HEK293 (cell line): ENCODE results near the gene C16orf78.

Experiments
- ATF2 ChIP-seq: fragments of 450-650 bp; formaldehyde crosslinking; IDR thresholded peaks from 2 replicates; pipeline ENCODE4 v1.5.1; 2016; ENCODE audit warnings: missing biosample characterization, missing genetic modification characterization, low read depth
- CTCF ChIP-seq: fragments of 450-650 bp; formaldehyde crosslinking; IDR thresholded peaks from 2 replicates; pipeline ENCODE4 v1.5.1; 2016; ENCODE audit warnings: missing biosample characterization, missing genetic modification characterization
- KLF16 ChIP-seq: fragments of 450-650 bp; formaldehyde crosslinking; IDR thresholded peaks from 2 replicates; pipeline ENCODE4 v1.5.1; 2017; ENCODE audit warnings: missing biosample characterization, missing genetic modification characterization
- REST ChIP-seq: fragments of 450-650 bp; formaldehyde crosslinking; IDR thresholded peaks from 2 replicates; pipeline ENCODE4 v1.5.1; 2016; ENCODE audit warnings: missing biosample characterization, missing genetic modification characterization
- YY1 ChIP-seq: fragments of 450-650 bp; formaldehyde crosslinking; IDR thresholded peaks from 2 replicates; pipeline ENCODE4 v1.5.1; 2018; ENCODE audit warnings: missing biosample characterization, missing genetic modification characterization
- ZNF114 ChIP-seq: fragments of 450-650 bp; formaldehyde crosslinking; IDR thresholded peaks from 2 replicates; pipeline ENCODE4 v1.5.0; 2017; ENCODE audit warnings: missing biosample characterization, missing genetic modification characterization
- ZNF146 ChIP-seq: fragments of 450-650 bp; formaldehyde crosslinking; IDR thresholded peaks from 2 replicates; pipeline ENCODE4 v1.5.1; 2016; ENCODE audit warnings: missing biosample characterization, missing genetic modification characterization
- ZNF354C ChIP-seq: fragments of 450-650 bp; formaldehyde crosslinking; IDR thresholded peaks from 2 replicates; pipeline ENCODE4 v1.5.1; 2016; ENCODE audit warnings: missing biosample characterization, missing genetic modification characterization, low read depth, borderline replicate concordance
- ZNF449 ChIP-seq: fragments of 450-650 bp; formaldehyde crosslinking; IDR thresholded peaks from 2 replicates; pipeline ENCODE4 v1.5.1; 2017; ENCODE audit warnings: missing biosample characterization, mild to moderate bottlenecking, missing genetic modification characterization, moderate library complexity
- ZNF571 ChIP-seq: fragments of 450-650 bp; formaldehyde crosslinking; IDR thresholded peaks from 2 replicates; pipeline ENCODE4 v1.5.0; 2017; ENCODE audit warnings: missing biosample characterization, missing genetic modification characterization
- ZNF707 ChIP-seq: fragments of 450-650 bp; formaldehyde crosslinking; IDR thresholded peaks from 2 replicates; pipeline ENCODE4 v1.5.1; 2016; ENCODE audit warnings: missing biosample characterization, missing genetic modification characterization
- ZNF768 ChIP-seq: fragments of 450-650 bp; formaldehyde crosslinking; IDR thresholded peaks from 2 replicates; pipeline ENCODE4 v1.5.1; 2018; ENCODE audit warnings: missing biosample characterization, mild to moderate bottlenecking, missing genetic modification characterization
- ZNF830 ChIP-seq: fragments of 450-650 bp; IDR thresholded peaks from 2 replicates; pipeline ENCODE4 v1.5.0; 2018; ENCODE audit warnings: missing biosample characterization, missing genetic modification characterization, low read depth, mild to moderate bottlenecking, moderate library complexity
- TF ChIP-seq, protein P1 (sequence below): IDR thresholded peaks from 2 replicates; pipeline ENCODE4 v1.6.1; 2011; ENCODE audit warnings: mild to moderate bottlenecking, low read depth, low read length, borderline replicate concordance

DNA sequence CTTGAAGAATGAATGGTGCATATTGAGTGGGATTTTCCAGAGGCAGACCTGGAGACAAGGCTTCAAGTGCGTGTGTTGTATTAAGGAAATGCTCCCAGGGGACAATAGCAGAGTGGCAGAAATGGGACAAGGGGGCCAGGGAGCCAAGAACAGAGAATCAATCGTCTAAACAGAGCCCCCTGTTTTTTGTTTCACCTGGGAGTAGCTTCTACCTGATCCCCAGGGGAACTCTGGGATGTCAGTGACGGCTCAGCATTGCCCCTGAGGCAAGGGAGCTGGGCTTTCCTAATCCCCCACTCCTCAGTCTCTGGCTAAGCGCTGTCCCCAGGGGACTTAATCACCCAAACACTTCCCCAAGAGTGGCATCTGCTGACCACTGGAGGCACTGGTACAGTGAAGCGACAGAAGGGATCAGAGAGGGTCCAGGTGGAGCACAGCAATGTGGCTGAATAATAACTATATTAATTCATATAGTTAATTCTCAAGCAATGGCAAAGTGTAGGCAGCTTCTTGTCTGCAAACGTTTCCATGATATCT, 35.7 kb upstream of the C16orf78 start:
- TF ChIP-seq ZNF768 (tag by site-specific recombination) (no peak), CTCF (tag by site-specific recombination) (no peak), YY1 (tag by site-specific recombination) (no peak), REST (no peak), ZNF449 (tag by site-specific recombination) (no peak), ZNF707 (tag by site-specific recombination) (no peak), ZNF146 (tag by site-specific recombination) (no peak), ZNF571 (tag by site-specific recombination) (no peak), KLF16 (tag by site-specific recombination) (no peak), ATF2 (tag by site-specific recombination) (no peak), ZNF354C (tag by site-specific recombination) (no peak), ZNF830 (tag by site-specific recombination) (no peak), ZNF114 (tag by site-specific recombination) (no peak)
- TF ChIP-seq, protein P1, sequence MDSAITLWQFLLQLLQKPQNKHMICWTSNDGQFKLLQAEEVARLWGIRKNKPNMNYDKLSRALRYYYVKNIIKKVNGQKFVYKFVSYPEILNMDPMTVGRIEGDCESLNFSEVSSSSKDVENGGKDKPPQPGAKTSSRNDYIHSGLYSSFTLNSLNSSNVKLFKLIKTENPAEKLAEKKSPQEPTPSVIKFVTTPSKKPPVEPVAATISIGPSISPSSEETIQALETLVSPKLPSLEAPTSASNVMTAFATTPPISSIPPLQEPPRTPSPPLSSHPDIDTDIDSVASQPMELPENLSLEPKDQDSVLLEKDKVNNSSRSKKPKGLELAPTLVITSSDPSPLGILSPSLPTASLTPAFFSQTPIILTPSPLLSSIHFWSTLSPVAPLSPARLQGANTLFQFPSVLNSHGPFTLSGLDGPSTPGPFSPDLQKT: no peak
